HFFc6 (cell line): ENCODE results near the gene ADGRL2. TPM values are rescaled to one million over a fixed set of nuclear protein-coding genes. Genes with fewer than 3 reads are reported as not detected.

Experiments used
- DNase-seq: peaks from one replicate; pipeline ENCODE4 v3.0.0-alpha.2; 2018
- H3K27ac Mint-ChIP-seq: 2 replicates; pipeline ENCODE4 v1.8.0; 2020; ENCODE audit warnings: mild to moderate bottlenecking, mixed read lengths
- H3K27me3 Mint-ChIP-seq: 2 replicates; pipeline ENCODE4 v1.8.0; 2021; ENCODE audit warnings: mild to moderate bottlenecking, moderate library complexity, mixed read lengths; ENCODE audit not compliant: insufficient read depth
- H3K36me3 Mint-ChIP-seq: 2 replicates; pipeline ENCODE4 v1.8.0; 2021; ENCODE audit warnings: low read depth, mixed read lengths
- H3K4me1 Mint-ChIP-seq: 2 replicates; pipeline ENCODE4 v1.8.0; 2020; ENCODE audit warnings: low read depth, mixed read lengths
- H3K4me3 Mint-ChIP-seq: 2 replicates; pipeline ENCODE4 v1.8.0; 2020; ENCODE audit warnings: mild to moderate bottlenecking, moderate library complexity, mixed read lengths
- H3K9me3 Mint-ChIP-seq: 2 replicates; pipeline ENCODE4 v1.8.0; 2020; ENCODE audit warnings: mild to moderate bottlenecking, mixed read lengths
- total RNA-seq, 6 experiments: library from RNA; stranded (reverse); fragmentation: NEBNext Ultra II Directional; extraction: Animal tissue kit (Norgen Biotek cat#: 25700); gene quantifications; 2 replicates in 1 of 6; 3 replicates in 5 of 6; pipeline ENCODE4 v1.2.3, GENCODE V29; 2021
- TF ChIP-seq, protein P1 (sequence below): fragments of 200-600 bp; sonication (generic); IDR thresholded peaks from 2 replicates; pipeline ENCODE4 v1.5.0; 2021; ENCODE audit warnings: antibody characterized with exemption, mild to moderate bottlenecking

Gene ADGRL2
- total RNA-seq, 6 experiments from 2014 or later: 2.1 to 11.1 (median 2.8) TPM

DNA sequence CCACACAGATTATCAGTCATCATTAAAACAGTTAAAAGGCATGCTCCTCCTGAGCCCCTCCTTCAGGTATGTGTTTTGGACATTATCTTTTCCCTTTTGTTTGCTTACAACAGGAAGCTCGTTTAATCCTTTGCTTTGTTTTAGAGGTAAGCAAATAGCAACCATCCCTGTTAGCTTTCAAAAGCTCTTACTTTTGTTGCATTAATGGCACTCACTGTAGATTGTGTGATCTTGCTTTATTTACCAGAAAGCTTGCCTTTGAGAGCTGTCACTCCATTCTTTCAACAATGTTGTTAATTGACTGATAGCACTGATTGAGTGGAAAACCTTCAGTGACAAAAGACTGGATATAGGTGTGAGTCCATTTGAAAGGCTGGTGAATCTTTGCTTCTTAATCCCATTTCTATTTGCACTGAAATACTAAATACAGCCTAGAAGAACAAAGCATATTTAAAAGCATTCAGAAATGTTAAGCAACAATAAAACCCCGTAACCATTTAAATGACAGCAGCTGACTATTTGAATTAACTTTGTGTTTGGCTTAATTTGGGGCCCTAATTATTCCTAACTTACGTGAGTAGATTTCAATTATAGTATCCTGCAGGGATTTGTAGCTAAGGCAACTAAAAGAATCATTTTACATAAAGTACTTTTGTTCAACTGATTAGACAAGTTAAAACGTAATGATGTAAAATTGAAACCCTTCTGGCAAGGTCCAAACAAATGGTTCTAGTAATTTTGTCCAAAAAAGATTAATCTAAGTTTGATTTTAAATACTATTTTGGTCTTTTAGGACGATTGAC lies 48.3 kb downstream of the ADGRL2 start:
- Mint-ChIP-seq H3K4me1 (no peaks in the 10 kb centered on the region), H3K27ac (no peak overlapping the region), H3K27me3 (no peaks in the 10 kb centered on the region), H3K4me3 (no peak overlapping the region), H3K36me3 (no peaks in the 10 kb centered on the region), H3K9me3 (no peaks in the 10 kb centered on the region)
- TF ChIP-seq, protein P1, sequence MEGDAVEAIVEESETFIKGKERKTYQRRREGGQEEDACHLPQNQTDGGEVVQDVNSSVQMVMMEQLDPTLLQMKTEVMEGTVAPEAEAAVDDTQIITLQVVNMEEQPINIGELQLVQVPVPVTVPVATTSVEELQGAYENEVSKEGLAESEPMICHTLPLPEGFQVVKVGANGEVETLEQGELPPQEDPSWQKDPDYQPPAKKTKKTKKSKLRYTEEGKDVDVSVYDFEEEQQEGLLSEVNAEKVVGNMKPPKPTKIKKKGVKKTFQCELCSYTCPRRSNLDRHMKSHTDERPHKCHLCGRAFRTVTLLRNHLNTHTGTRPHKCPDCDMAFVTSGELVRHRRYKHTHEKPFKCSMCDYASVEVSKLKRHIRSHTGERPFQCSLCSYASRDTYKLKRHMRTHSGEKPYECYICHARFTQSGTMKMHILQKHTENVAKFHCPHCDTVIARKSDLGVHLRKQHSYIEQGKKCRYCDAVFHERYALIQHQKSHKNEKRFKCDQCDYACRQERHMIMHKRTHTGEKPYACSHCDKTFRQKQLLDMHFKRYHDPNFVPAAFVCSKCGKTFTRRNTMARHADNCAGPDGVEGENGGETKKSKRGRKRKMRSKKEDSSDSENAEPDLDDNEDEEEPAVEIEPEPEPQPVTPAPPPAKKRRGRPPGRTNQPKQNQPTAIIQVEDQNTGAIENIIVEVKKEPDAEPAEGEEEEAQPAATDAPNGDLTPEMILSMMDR: no peak
- no peak for DNase-seq

DNA sequence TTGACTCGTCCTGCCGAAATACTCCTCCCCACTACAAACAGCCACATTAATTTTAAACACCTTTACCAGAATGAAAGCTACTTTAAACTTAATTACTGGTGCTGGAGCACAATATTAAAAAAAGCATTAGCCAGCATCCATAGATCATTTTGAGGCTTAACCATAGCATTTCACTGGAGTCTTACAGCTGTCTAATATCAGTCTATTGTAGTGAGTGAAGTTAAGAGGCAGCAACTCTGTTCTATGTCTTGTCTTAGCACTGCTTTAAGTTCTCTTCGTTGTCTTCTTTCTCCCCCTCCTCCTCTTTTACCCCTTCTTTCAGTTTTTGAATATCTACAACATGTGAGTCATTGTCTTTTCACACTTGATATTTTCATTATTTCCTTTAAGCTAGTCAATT lies 49.3 kb downstream of the ADGRL2 start:
- H3K4me3 Mint-ChIP-seq: no peak overlapping the region
- H3K4me1 Mint-ChIP-seq: no peaks in the 10 kb centered on the region
- H3K9me3 Mint-ChIP-seq: no peaks in the 10 kb centered on the region
- no peaks in the 10 kb centered on the region; the same call in 1 of the 2 replicates for H3K27me3 Mint-ChIP-seq
- no peak for DNase-seq
- no peaks in the 10 kb centered on the region for H3K36me3 Mint-ChIP-seq
- no peak overlapping the region for H3K27ac Mint-ChIP-seq
- TF ChIP-seq, protein P1: no peak

DNA sequence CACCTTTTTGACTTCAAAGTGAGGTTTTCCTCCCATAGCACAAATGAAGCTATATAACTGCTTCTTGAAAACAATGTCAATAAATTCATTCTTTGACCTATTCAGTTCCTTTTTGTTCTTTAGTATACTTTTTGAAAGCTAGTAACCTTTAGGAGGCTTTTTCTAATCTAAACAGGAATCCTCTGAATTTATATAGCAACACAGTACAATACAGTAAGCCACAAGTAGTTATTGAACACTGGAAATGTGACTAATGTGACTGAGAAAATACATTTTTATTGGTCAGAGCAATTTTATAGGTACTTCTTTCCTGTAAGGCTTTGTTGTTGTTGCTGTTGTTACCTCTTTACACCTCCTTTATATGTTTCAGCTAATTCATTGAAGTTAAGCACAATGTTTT lies 49.8 kb downstream of the ADGRL2 start:
- no peak overlapping the region for H3K4me3 Mint-ChIP-seq
- no peaks in the 10 kb centered on the region; the same call in 1 of the 2 replicates for H3K27me3 Mint-ChIP-seq
- TF ChIP-seq, protein P1: no peak
- DNase-seq: no peak
- no peak overlapping the region for H3K27ac Mint-ChIP-seq
- no peaks in the 10 kb centered on the region for H3K36me3 Mint-ChIP-seq
- H3K4me1 Mint-ChIP-seq: no peaks in the 10 kb centered on the region
- H3K9me3 Mint-ChIP-seq: no peaks in the 10 kb centered on the region

DNA sequence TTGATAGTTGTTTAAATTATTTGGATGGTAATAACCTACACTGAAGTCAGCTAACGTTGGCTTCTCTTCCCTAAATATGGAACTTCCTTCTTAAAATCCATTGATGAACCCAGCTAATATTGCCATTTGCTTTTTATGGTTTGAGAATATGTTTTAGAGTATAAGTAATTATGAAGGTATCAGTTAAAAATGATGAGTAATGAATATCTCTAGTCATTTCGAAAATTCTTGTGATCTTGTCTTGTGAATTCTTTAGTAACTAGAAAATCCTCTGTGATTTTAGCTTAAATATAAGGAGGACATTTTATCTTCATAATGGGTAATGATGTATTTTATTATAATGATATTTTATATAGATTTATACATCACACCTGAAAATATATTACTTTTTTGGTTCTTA lies 50.5 kb downstream of the ADGRL2 start:
- H3K36me3 Mint-ChIP-seq: no peaks in the 10 kb centered on the region
- TF ChIP-seq, protein P1: no peak
- no peaks in the 10 kb centered on the region for H3K9me3 Mint-ChIP-seq
- DNase-seq: no peak
- no peaks in the 10 kb centered on the region; the same call in 1 of the 2 replicates for H3K27me3 Mint-ChIP-seq
- H3K4me1 Mint-ChIP-seq: no peaks in the 10 kb centered on the region
- no peak overlapping the region for H3K4me3 Mint-ChIP-seq
- H3K27ac Mint-ChIP-seq: no peak overlapping the region

DNA sequence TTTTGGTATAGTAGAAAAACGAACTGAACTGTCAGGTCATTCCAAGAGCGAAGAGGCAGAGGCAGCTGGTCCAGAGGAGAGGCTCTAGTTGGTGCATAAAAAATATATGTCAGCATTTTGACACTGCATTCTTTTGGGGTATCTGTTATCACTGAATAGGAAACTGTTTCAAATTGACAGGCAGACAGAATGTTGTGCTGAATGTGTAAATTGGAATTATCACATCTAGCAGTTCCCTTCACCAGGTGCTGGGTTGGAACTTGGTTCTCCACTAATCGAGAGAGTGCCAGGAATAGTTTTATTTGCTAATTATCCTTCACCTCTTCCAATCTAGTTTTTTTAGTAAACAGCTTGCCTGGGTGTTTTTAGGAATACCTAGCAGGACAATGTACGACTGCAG lies 52.2 kb downstream of the ADGRL2 start:
- Mint-ChIP-seq H3K36me3 (no peaks in the 10 kb centered on the region), H3K27ac (no peak overlapping the region), H3K27me3 (no peaks in the 10 kb centered on the region; the same call in 1 of the 2 replicates), H3K4me3 (no peak overlapping the region), H3K4me1 (no peaks in the 10 kb centered on the region), H3K9me3 (no peaks in the 10 kb centered on the region)
- TF ChIP-seq, protein P1: no peak
- no peak for DNase-seq
